Measurements from ENCODE around the gene C8B.

DNA sequence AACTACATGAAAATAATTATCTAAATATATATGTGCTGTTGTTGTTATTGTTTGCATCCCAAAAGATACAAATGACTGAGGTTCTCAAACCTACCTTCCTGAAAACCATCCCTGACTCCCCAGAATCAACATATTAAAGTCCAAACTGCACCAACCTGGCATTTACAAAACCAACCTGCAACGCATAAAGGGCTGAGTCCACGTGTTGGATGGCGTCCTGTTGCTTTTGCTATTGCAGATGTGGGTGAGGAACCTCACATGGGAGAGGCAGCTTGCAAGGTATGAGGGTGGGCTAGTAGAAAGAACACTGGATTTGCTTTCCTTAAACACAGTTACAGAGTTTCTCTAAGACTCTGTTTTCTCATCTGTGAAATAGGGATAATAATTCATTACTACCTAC lies 1.5 kb upstream of the C8B start:
- no peak for TF ChIP-seq POLR2A (IDR thresholded peaks at IDR 0.05)
- TF ChIP-seq, protein P1, sequence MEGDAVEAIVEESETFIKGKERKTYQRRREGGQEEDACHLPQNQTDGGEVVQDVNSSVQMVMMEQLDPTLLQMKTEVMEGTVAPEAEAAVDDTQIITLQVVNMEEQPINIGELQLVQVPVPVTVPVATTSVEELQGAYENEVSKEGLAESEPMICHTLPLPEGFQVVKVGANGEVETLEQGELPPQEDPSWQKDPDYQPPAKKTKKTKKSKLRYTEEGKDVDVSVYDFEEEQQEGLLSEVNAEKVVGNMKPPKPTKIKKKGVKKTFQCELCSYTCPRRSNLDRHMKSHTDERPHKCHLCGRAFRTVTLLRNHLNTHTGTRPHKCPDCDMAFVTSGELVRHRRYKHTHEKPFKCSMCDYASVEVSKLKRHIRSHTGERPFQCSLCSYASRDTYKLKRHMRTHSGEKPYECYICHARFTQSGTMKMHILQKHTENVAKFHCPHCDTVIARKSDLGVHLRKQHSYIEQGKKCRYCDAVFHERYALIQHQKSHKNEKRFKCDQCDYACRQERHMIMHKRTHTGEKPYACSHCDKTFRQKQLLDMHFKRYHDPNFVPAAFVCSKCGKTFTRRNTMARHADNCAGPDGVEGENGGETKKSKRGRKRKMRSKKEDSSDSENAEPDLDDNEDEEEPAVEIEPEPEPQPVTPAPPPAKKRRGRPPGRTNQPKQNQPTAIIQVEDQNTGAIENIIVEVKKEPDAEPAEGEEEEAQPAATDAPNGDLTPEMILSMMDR (IDR thresholded peaks at IDR 0.05): no peak

All from breast epithelium (tissue), 3 donors.